Fibroblast of villous mesenchyme (primary cell): ENCODE measurements around the gene PDE1C. TPM values are rescaled to one million over a fixed set of nuclear protein-coding genes. Genes with fewer than 3 reads are reported as not detected.

ENCODE experiments used
- DNase-seq: peaks from one replicate; pipeline ENCODE4 v3.0.0-alpha.2; 2010; ENCODE audit warnings: low read depth
- H3K4me3 ChIP-seq: 2 replicates; pipeline ENCODE4 v1.5.1; 2011; ENCODE audit warnings: low read depth, mild to moderate bottlenecking, low read length
- total RNA-seq: library from RNA; depleted of rRNA; stranded (reverse); fragments of >200 nt; gene quantifications from 2 replicates; pipeline ENCODE4 v1.2.3, GENCODE V29; 2012
- TF ChIP-seq, protein P1 (sequence below): IDR thresholded peaks from 2 replicates; pipeline ENCODE4 v1.5.1; 2012; ENCODE audit warnings: low read depth, mild to moderate bottlenecking, low read length; ENCODE audit not compliant: insufficient read depth

Gene PDE1C
- total RNA-seq, 1 donor: 4.7 TPM

GRCh38 chr7:31788883-31789680, 281.1 kb downstream of the PDE1C start:
- no peak overlapping the region for H3K4me3 ChIP-seq
- TF ChIP-seq, protein P1, sequence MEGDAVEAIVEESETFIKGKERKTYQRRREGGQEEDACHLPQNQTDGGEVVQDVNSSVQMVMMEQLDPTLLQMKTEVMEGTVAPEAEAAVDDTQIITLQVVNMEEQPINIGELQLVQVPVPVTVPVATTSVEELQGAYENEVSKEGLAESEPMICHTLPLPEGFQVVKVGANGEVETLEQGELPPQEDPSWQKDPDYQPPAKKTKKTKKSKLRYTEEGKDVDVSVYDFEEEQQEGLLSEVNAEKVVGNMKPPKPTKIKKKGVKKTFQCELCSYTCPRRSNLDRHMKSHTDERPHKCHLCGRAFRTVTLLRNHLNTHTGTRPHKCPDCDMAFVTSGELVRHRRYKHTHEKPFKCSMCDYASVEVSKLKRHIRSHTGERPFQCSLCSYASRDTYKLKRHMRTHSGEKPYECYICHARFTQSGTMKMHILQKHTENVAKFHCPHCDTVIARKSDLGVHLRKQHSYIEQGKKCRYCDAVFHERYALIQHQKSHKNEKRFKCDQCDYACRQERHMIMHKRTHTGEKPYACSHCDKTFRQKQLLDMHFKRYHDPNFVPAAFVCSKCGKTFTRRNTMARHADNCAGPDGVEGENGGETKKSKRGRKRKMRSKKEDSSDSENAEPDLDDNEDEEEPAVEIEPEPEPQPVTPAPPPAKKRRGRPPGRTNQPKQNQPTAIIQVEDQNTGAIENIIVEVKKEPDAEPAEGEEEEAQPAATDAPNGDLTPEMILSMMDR: no peak
- DNase-seq: no peak

- TF ChIP-seq, protein P1: no peak
- no peak for DNase-seq
- no peak overlapping the region for H3K4me3 ChIP-seq
Measured at GRCh38 chr7:31788445-31788844, 281.8 kb downstream of the PDE1C start.

GRCh38 chr7:31786326-31786725, 283.9 kb downstream of the PDE1C start:
- TF ChIP-seq, protein P1: no peak
- H3K4me3 ChIP-seq: no peak overlapping the region
- DNase-seq: no peak

DNA sequence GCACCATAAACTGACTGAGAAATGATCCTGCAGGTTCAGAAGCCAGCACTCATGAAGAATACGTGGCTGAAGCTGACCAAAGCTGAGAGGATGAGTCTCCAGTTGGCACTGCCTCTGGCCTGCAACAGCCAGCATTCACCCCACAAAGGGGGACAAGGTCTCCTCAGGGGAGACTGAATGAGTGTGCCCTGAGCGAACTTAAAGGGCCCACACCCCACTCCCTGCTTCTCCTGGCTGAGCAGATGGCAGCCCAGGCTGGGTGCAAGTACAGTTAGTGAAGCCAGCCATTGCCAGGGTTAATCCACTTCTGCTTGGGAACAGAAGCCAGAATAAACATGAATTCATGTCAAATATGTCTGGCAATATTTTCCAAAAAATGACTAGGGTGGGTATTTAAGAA, 285.1 kb downstream of the PDE1C start:
- no peak for DNase-seq
- TF ChIP-seq, protein P1: no peak
- no peak overlapping the region for H3K4me3 ChIP-seq

DNA sequence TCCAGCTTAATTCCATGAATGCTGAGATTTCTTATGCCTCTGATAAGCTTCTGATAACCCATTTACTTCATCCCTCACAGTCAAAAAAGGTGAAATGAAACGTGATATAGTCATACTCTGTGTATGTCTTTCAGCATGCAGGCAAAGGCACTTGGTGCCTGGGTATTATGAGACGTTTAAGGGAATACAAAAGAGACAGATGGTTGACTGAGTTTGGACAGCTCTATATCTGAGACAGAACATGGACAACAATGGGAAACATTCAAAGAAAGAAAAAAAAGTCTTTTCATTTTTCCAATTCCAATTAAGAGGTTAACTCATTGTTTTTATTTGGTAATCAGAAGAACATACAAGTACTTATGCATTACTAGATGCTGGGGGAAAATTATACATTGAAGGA, 287.0 kb downstream of the PDE1C start:
- TF ChIP-seq, protein P1: no peak
- no peak for DNase-seq

DNA sequence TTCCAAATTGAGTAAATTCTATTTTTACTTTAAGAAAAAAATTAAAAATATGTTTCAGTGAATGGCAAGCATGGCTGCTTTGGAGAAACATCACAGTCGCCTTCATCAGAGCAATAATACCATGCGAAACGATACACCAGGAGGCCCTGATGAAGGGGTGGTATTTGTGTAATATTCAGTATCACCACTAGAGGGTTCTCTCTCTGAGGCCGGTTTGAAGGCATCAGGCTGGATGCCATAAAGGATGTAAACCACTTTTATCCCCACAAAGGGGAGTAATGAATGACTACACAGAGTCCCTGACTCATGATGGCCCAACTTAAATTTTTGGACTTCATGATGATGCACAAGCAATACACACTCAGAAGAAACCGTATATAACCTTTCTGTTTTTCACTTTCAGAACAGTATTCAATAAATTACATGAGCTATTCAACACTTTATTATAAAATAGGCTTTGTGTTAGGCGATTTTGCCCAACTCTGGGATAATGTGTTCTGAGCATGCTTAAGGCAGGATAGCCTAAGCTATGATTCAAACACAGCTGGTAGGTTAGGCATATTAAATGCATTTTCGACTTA, 287.7 kb downstream of the PDE1C start:
- peak; percentile 31 for DNase-seq
- H3K4me3 ChIP-seq: no peak overlapping the region
- TF ChIP-seq, protein P1: peak; percentile 70

More for the DNA sequence above, 287.0 kb downstream of the PDE1C start:
- H3K4me3 ChIP-seq: no peak overlapping the region

- no peak for DNase-seq
- TF ChIP-seq, protein P1: no peak
- no peak overlapping the region for H3K4me3 ChIP-seq
Measured at GRCh38 chr7:31778296-31778695, 291.9 kb downstream of the PDE1C start.
